Stomach (tissue), 9 donors: ENCODE data around the gene FUOM. TPM values are rescaled to one million over a fixed set of nuclear protein-coding genes. Genes with fewer than 3 reads are reported as not detected.
A peak's percentile ranks its signal among the peaks of the same experiment; 100 is the strongest.
"Not testable (repeated sequence)": the region's sequence is repeated elsewhere in the genome, so short reads cannot be mapped to it uniquely, and the experiment has no call there.

ENCODE experiments used
- DNase-seq, 2 donors: peaks; one replicate each; pipeline versions ENCODE4 v3.0.0 to v3.0.0-alpha.2; 2013 to 2019
- H3K27ac ChIP-seq, 5 donors: fragments of 200-600 bp in 4 of 5; sonication (generic) in 4 of 5; one replicate each; pipeline ENCODE4 v1.5.1; 2013 to 2019; ENCODE audit warnings: mild to moderate bottlenecking in 1 of 5, moderate library complexity in 1 of 5
- H3K27me3 ChIP-seq, 3 donors: fragments of 200-600 bp; sonication (generic); one replicate each; pipeline ENCODE4 v1.5.1; 2017 to 2019; ENCODE audit warnings: mixed run types in 1 of 3
- H3K36me3 ChIP-seq, 4 donors: fragments of 200-600 bp; sonication (generic); 1 replicate in 3 of 4; 2 replicates in 1 of 4; pipeline ENCODE4 v1.5.1; 2016 to 2019
- H3K4me1 ChIP-seq, 4 donors: fragments of 200-600 bp; sonication (generic); one replicate each; pipeline ENCODE4 v1.5.1; 2016 to 2019
- H3K4me3 ChIP-seq, 4 donors: fragments of 200-600 bp; sonication (generic) in 3 of 4; one replicate each; pipeline ENCODE4 v1.5.1; 2016 to 2019; ENCODE audit warnings: mild to moderate bottlenecking in 1 of 4
- H3K9me3 ChIP-seq, 4 donors: fragments of 200-600 bp; sonication (generic); one replicate each; pipeline ENCODE4 v1.5.1; 2016 to 2019
- EP300 ChIP-seq: sonication (generic); formaldehyde crosslinking; IDR thresholded peaks from one replicate; pipeline ENCODE4 v1.6.1; 2017; ENCODE audit warnings: antibody characterized with exemption
- POLR2A ChIP-seq, 4 donors: fragments of 450-650 bp; IDR thresholded peaks; one replicate each; pipeline ENCODE4 v1.6.1; 2016; ENCODE audit warnings: antibody characterized with exemption in 4 of 4, control low read depth in 2 of 4, mild to moderate bottlenecking in 1 of 4, moderate library complexity in 1 of 4
- POLR2AphosphoS5 ChIP-seq, 3 donors: sonication (generic); formaldehyde crosslinking; IDR thresholded peaks; one replicate each; pipeline ENCODE4 v1.6.1; 2016; ENCODE audit warnings: antibody characterized with exemption in 3 of 3
- WGBS, 5 donors: extraction: QIAGEN DNeasy Blood & Tissue Kit in 3 of 5; methylation state at CpG; one replicate each; pipeline versions ENCODE4 v1.1.5 to v1.1.7; 2013 to 2018; 5-methylcytosine and 5-hydroxymethylcytosine counted together
- intact Hi-C: fragments of 100-400 bp; cut with DNase I; formaldehyde crosslinking; loops from one replicate; pipeline ENCODE4 v1.15.1; 2023; ENCODE audit warnings: low total_unique reads
- polyA plus RNA-seq, 3 donors: library from polyadenylated mRNA; stranded (reverse); fragments of 200-250 nt; gene quantifications; one replicate each; pipeline ENCODE4 v1.2.3, GENCODE V29; 2013
- total RNA-seq, 5 donors: library from RNA; depleted of rRNA; stranded (reverse); fragments of >200 nt; gene quantifications; one replicate each; pipeline versions ENCODE4 v1.1.0 to v1.2.3, GENCODE V29; 2014 to 2016
- TF ChIP-seq, protein P1 (sequence below), 7 experiments: fragments of 450-650 bp in 4 of 7; fragments of 200-600 bp in 3 of 7; sonication (generic) in 3 of 7; IDR thresholded peaks; one replicate each; pipeline ENCODE4 v1.5.1; 2016 to 2019; ENCODE audit warnings: antibody characterized with exemption in 7 of 7, control low read depth in 2 of 7, mild to moderate bottlenecking in 1 of 7
- donor health status: healthy with polysubstance abuse.
- donor health status: Bipolar disorder and iron deficiency.
- donor health status: healthy.

Gene FUOM
- total and polyA plus RNA-seq, 8 donors: 6.4 to 38.3 (median 17.9) TPM; not detected in 2

DNA sequence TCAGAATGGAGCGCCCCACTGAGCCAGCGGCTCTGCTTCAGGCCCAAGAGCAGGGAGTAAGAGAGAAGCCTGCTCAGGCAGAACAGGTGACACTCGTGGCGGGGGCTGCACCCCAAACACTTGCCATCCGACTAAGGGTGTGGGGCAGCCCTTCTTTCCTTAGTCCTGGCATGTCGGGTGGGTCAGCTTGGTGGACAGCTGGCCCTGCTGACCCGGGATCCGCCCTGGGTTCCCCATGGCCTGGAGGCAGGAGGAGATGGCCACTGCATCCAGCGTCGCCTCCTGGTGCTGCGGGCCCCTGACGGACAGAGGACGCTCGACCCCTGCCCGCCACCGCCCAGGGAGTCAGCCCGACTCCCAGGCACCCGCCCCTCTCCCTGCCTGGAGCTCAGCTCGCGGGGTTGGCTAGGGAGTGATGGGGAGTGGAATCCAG, 20.0 kb upstream of the FUOM start:
- H3K9me3 ChIP-seq: no peaks in the 10 kb centered on the region
- peaks cover 21 to 44% (median 41%) of the 10 kb centered on the region in 4 donors for H3K4me1 ChIP-seq
- WGBS, 5 donors: 11 to 29% (median 25%) methylated on average over 7 to 20 of the region's 20 CpGs
- peaks cover 0 to 15% (median 11%) of the 10 kb centered on the region in 4 donors for H3K36me3 ChIP-seq
- TF ChIP-seq, protein P1, sequence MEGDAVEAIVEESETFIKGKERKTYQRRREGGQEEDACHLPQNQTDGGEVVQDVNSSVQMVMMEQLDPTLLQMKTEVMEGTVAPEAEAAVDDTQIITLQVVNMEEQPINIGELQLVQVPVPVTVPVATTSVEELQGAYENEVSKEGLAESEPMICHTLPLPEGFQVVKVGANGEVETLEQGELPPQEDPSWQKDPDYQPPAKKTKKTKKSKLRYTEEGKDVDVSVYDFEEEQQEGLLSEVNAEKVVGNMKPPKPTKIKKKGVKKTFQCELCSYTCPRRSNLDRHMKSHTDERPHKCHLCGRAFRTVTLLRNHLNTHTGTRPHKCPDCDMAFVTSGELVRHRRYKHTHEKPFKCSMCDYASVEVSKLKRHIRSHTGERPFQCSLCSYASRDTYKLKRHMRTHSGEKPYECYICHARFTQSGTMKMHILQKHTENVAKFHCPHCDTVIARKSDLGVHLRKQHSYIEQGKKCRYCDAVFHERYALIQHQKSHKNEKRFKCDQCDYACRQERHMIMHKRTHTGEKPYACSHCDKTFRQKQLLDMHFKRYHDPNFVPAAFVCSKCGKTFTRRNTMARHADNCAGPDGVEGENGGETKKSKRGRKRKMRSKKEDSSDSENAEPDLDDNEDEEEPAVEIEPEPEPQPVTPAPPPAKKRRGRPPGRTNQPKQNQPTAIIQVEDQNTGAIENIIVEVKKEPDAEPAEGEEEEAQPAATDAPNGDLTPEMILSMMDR (IDR thresholded peaks at IDR 0.05): no peak
- TF ChIP-seq POLR2A (IDR thresholded peaks at IDR 0.05): no peak
- TF ChIP-seq EP300: no peak
- TF ChIP-seq POLR2AphosphoS5 (IDR thresholded peaks at IDR 0.05): no peak
- H3K27me3 ChIP-seq: no peaks in the 10 kb centered on the region
- intact Hi-C loops: no loop called here
- peak overlapping the region; percentile 85 to 93 (median 90) for H3K27ac ChIP-seq
- H3K4me3 ChIP-seq: peak overlapping the region; percentile 75 to 97 (median 82)
- DNase-seq: no peak

DNA sequence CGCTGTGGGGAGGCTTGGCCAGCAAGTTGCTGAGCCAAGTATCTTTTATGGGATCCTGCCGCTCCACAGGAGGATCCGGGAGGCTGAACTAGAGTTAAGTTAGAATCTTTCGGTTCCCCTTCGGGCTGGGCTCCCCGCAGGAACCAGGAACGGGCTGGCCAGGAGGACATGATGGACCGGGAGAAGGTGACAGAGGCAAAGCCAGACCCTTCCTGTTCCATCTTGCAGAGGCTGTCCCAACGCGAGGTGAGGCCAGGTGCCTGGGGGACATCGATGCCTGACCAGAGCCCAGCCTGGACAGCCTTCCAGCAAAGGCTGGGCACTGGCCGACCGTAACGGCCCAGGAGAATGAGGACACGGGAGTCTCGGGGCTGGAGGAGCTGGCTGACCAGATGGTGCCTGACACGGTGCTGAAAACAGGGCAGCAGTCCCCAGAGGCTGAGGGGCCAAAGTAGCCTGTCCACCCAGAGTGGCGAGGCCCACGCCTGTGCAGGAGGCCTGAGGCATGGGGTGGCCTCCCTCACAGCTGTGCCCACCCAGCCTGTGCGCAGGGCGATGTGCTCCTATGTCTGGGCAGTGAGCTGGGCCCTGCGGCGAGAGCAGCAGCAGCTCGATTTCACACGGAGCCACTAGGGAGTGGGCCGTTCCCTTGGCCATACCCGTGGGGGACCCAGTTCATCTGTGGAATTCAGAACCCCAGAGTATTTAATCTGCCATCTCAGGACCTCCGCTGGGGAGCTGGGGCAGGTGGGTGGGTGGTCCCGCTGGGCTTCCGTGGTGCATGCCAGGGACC, 19.4 kb upstream of the FUOM start:
- DNase-seq: no peak
- H3K36me3 ChIP-seq: peaks cover 0 to 11% (median 9%) of the 10 kb centered on the region in 4 donors
- no peaks in the 10 kb centered on the region for H3K27me3 ChIP-seq
- H3K27ac ChIP-seq: peak overlapping the region in 3 of 5 donors; percentile 89 to 93 (median 90)
- WGBS, 5 donors: 93 to 94% (median 93%) methylated on average over 18 to 30 of the region's 30 CpGs
- TF ChIP-seq POLR2AphosphoS5 (IDR thresholded peaks at IDR 0.05) (no peak), POLR2A (IDR thresholded peaks at IDR 0.05) (no peak), EP300 (no peak)
- TF ChIP-seq, protein P1 (IDR thresholded peaks at IDR 0.05): no peak
- no peaks in the 10 kb centered on the region for H3K9me3 ChIP-seq
- peaks cover 25 to 50% (median 46%) of the 10 kb centered on the region in 4 donors for H3K4me1 ChIP-seq
- intact Hi-C loops: no loop called here
- peak overlapping the region in 2 of 4 donors; percentile 86 to 97 for H3K4me3 ChIP-seq

DNA sequence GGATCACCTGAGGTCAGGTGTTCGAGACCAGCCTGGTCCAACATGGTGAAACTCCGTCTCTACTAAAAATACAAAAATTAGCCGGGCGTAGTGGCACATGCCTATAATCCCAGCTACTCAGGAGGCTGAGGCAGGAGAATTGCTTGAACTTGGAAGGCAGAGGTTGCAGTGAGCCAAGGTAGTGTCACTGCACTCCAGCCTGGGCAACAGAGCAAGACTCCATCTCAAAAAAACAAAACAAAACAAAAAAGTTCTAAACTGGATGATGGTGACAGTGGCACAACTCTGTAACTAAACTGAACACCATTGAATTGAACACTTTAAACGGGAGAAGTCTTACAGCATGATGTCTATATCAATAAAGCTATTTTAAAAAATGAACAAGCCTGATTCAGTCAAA, 18.4 kb upstream of the FUOM start:
- H3K9me3 ChIP-seq, DNase-seq, H3K36me3 ChIP-seq, H3K27ac ChIP-seq, H3K27me3 ChIP-seq, intact Hi-C loops, H3K4me3 ChIP-seq: not testable (repeated sequence)
- 92 to 95% (median 92%) methylated on average over 5 of the region's 5 CpGs for WGBS, 5 donors
- H3K4me1 ChIP-seq: peaks cover 31 to 57% (median 51%) of the 10 kb centered on the region in 4 donors

- Histone ChIP-seq H3K27ac (no peak overlapping the region), H3K36me3 (peaks cover 3 to 13% (median 9%) of the 10 kb centered on the region in 4 donors), H3K27me3 (no peaks in the 10 kb centered on the region), H3K9me3 (no peaks in the 10 kb centered on the region), H3K4me1 (peaks cover 31 to 54% (median 49%) of the 10 kb centered on the region in 4 donors), H3K4me3 (no peak overlapping the region)
- TF ChIP-seq, protein P1 (IDR thresholded peaks at IDR 0.05): no peak
- TF ChIP-seq POLR2A (IDR thresholded peaks at IDR 0.05) (no peak), POLR2AphosphoS5 (IDR thresholded peaks at IDR 0.05) (no peak), EP300 (no peak)
- DNase-seq: no peak
- WGBS, 5 donors: 81 to 90% (median 86%) methylated on average over 12 of the region's 12 CpGs
- intact Hi-C loops: no loop called here
Measured at GRCh38 chr10:133375357-133376115, 17.7 kb upstream of the FUOM start.
